Left colon (tissue), 2 donors: Measurements from ENCODE around the gene OR2T34. TPM values are rescaled to one million over a fixed set of nuclear protein-coding genes. Genes with fewer than 3 reads are reported as not detected.
"Not testable (repeated sequence)": the region's sequence is repeated elsewhere in the genome, so short reads cannot be mapped to it uniquely, and the experiment has no call there.

Source experiments
- ATAC-seq: fragments of 200-7000 bp; cut with Tn5 transposase; one replicate; pipeline ENCODE4 v1.9.1; 2020; ENCODE audit warnings: mild to moderate bottlenecking, moderate library complexity
- DNase-seq, 2 donors: peaks; one replicate each; pipeline ENCODE4 v3.0.0-alpha.2; 2020
- intact Hi-C, 2 donors: fragments of 100-400 bp; cut with DNase I in 1 of 2; cut with micrococcal nuclease in 1 of 2; formaldehyde crosslinking; loops; one replicate each; pipeline versions ENCODE4 v1.11.2 to v1.14.0; 2022; cut with DNase I, micrococcal nuclease
- total RNA-seq, 2 donors: library from RNA; stranded (reverse); fragmentation: NEBNext Ultra II Directional; extraction: Animal tissue kit (Norgen Biotek cat#: 25700); gene quantifications; one replicate each; pipeline ENCODE4 v1.2.1, GENCODE V29; 2021
- donor health status: DM: no; HTN: no; CAD: no.
- donor health status: DM: yes; HTN: yes; CAD: no.

The OR2T34 gene
- total RNA-seq, 2 donors from 2014 or later, result not detected

DNA sequence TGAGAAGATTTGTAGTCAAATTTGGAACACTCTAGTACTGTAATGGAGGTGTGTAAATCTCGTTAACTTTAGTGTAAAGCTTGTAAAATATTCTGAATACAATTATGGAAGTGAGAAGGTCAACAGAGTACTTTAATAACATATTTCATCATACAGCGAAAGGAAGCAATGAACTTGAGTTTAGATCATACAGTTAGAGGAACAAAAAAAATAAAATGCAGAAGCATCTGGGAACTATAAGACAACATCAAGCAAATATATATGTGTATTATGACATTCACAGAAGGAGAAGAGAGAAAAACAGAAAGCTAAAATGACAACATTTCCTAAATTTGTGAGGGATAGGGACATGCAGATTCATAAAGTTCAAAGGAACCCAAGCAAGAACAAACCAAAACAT, 5.5 kb downstream of the OR2T34 start:
- DNase-seq, ATAC-seq, intact Hi-C loops: not testable (repeated sequence)

DNA sequence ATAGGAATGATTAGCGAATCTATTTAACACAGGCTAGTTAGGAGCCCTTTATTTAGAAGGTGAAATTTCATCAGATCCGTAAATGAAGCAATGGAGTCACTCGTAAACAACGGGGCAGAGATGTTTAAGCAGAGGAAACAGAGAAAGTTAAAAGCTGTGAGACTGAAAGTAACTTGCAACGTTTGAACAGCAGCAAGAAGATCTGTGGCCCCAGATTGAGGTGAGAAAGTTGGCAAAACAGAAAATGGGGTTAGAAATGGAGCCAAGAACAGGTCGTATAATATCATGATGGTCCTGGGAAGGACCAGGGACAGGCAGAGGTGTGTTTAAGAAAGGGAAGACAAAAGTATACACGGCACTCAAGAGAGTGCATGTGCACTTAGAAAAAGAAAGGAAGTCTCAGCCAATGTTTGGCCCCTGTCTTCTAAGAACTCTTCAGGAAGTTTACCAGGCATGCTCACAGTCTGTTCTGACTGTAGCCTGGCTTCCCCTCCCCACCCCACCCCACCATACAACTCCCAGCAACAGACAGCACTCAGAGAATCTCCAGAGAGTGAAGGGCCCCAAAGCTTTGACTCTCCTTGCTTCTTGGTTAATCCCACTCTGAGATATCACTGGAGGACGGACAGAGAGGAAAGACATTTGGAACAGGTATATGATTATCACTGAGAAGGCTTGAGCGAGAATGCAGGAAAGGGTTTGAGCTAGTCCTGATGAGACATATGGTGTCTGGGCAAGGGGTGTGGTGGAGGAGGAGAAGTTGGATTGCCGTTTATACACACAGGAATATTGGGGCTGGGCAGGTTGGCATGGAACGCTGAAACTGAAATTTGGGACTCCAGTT, 8.8 kb downstream of the OR2T34 start:
- intact Hi-C loops, DNase-seq, ATAC-seq: not testable (repeated sequence)

- DNase-seq, intact Hi-C loops, ATAC-seq: not testable (repeated sequence)
These were observed 11.9 kb downstream of the OR2T34 start, which contains the start of gene OR2T29 for GRCh38 chr1:248562672-248563071. OR2T29 (minus strand) TSS chr1:248562772; CDS start chr1:248559491, 3,281 bp downstream.

- ATAC-seq, intact Hi-C loops, DNase-seq: not testable (repeated sequence)
These were observed 23.5 kb downstream of the OR2T34 start for GRCh38 chr1:248551027-248551426.

- intact Hi-C loops, result not testable (repeated sequence)
These were observed 27.2 kb downstream of the OR2T34 start for GRCh38 chr1:248547383-248547782.

DNA sequence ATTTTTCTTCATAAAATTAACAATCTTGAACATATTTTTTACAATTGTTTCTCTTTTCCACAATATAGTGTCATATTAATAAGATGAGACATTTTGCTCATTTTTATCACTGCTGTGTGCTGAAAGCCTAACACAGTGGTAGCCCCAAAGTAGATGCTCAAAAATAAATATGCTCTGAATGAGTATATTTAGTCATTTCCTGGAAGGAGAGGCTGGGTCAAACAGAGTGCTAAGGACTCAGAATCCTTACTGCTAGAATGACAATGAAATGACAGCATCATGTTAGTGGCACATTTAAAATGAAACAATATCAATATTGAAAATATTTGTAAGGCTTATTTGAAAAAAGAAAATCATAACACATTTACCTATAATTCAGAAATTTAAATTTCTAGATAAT, 37.1 kb downstream of the OR2T34 start:
- DNase-seq, ATAC-seq, intact Hi-C loops: not testable (repeated sequence)

More at GRCh38 chr1:248547383-248547782, 27.2 kb downstream of the OR2T34 start:
- ATAC-seq, DNase-seq: not testable (repeated sequence)

Other genes with a start within 250 kb of the OR2T34 start
- not detected for gene OR14C36, start 226.0 kb downstream of the OR2T34 start, total RNA-seq
- not detected for gene OR2T4, start 213.1 kb downstream of the OR2T34 start, total RNA-seq
- not detected for gene OR2T6, start 199.0 kb downstream of the OR2T34 start, total RNA-seq
- not detected for gene OR2T1, start 171.7 kb downstream of the OR2T34 start, total RNA-seq
- not detected for gene OR2T2, start 129.1 kb downstream of the OR2T34 start, total RNA-seq
- not detected for gene OR2T3, start 101.4 kb downstream of the OR2T34 start, total RNA-seq
- gene OR2T5, start 86.2 kb downstream of the OR2T34 start, total RNA-seq, result not detected
- gene OR2G6, start 66.7 kb downstream of the OR2T34 start, total RNA-seq, result not detected
- not detected for gene OR2T29, start 12.0 kb downstream of the OR2T34 start, total RNA-seq
- not detected for gene OR2T10, start 22.9 kb upstream of the OR2T34 start, total RNA-seq
- gene OR2T11, start 60.3 kb upstream of the OR2T34 start, total RNA-seq, result not detected
- not detected for gene OR2T35, start 70.5 kb upstream of the OR2T34 start, total RNA-seq
- gene OR2T27, start 80.8 kb upstream of the OR2T34 start, total RNA-seq, result not detected
- gene OR14I1, start 128.0 kb upstream of the OR2T34 start, total RNA-seq, result not detected
- gene LYPD8, start 181.0 kb upstream of the OR2T34 start, total RNA-seq, result 100 to 1,000 TPM; 366 to 407 TPM